Kidney tubule cell (primary cell): Measurements from ENCODE around the gene ADIPOQ.
"Not testable (repeated sequence)": the region's sequence is repeated elsewhere in the genome, so short reads cannot be mapped to it uniquely, and the experiment has no call there.

Experiments used
- DNase-seq: peaks from one replicate; pipeline ENCODE4 v3.0.0-alpha.2; 2018; ENCODE audit warnings: low spot score

ADIPOQ gene

GRCh38 chr3:186826410-186826975, 16.0 kb upstream of the ADIPOQ start:
- peak; percentile 14 for DNase-seq

DNA sequence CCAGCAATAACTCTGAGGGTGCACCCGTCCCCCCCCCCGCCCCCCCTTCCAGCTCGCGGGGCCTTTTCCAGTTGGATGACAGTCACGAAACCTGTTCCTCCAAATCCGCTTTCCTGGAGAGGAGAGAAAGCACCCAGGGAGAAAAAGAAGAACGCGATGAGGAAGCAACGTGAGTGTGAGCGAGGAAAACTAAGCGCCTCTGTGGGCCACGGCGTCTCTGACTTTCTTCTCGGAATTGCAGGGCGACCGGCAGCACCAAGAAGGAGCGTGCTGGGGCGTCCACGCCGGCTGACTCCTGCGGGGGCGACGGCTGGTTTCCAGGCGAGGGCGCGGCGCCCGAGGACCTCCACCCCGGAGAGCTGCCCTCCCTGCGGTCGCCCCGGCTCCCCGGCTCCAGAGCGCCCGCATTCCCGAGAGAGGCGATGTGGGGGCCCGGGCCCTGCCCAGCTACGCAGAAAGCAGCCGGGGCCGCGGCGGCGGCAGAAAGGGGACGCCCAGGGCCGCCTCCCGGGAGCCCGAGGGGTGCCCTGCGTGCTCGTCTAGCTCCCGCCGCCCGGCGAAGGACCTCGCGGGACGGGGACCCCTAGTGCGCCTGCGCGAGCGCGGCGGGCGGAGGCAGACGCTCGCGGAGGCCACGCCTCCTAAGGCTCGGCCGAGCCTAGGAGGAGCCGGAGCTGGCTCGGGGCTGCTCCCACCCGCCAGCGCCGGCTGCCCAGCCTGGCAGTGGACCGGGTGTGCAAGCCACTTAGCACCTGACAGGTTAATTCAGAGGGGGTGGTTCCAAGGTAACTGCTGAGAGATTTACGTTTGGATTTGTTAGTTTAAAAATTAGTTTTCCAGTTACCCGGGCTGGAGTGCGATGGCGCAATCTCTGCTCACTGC, 15.3 kb upstream of the ADIPOQ start:
- peak; percentile 89 for DNase-seq

- DNase-seq: no peak
These were observed 14.2 kb upstream of the ADIPOQ start for GRCh38 chr3:186828340-186828739.

- no peak for DNase-seq
These were observed 10.7 kb upstream of the ADIPOQ start for GRCh38 chr3:186831798-186832197.

GRCh38 chr3:186832276-186832675, 10.2 kb upstream of the ADIPOQ start:
- DNase-seq: no peak

GRCh38 chr3:186839874-186840641, 2.5 kb upstream of the ADIPOQ start:
- DNase-seq: peak; percentile 48

DNA sequence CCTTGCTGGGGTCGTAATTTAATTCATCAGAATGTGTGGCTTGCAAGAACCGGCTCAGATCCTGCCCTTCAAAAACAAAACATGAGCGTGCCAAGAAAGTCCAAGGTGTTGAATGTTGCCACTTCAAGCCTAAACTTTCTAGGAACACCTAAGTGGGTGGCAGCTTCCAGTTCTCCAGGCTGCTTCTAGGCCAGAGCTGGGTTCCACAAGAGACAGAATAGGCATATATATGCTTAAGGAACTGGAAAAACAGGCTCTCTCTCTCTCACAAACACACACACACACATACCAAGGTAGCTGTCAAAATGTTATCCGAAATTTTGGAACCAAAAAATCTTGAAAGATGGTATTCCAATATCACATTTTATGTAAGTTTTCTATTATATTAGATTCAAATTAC, 890 bp upstream of the ADIPOQ start:
- no peak for DNase-seq

DNA sequence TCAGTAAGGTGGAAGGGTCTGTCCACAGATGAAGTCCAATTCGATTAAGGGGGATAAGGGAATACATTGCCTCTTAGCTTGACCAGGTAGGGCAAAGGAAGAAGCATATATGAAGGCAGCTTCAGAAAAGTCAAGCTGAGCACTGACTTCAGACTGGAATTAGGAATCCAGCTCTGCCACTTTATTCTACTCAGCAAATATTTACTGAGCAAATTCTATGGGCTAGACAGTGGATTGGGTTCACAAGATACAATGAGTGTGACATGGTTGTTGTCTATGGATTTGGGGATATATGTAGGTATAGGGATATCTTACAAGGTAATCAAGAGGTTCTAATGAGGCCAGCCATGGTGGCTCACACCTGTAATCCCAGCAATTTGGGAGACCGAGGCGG, 526 bp downstream of the ADIPOQ start:
- no peak for DNase-seq

DNA sequence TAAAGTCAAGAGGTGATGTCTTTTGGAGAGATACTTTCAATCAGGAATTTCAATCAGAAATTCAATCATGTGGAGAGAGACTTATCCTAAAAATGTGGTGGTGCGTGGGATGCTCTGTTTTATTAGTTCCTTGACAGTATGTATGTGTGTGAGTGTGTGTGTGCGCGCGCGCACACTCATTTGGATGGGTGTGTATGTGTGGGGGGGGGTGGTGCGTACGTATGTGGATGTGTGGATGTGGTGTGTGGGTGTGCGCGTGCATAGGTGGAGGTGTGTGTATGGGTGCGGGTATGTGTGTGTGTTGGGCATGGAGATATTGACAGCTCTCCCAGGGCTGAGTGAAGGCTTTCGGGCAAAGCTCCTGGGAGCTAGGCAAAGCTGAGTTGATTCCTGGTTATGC, 2.4 kb downstream of the ADIPOQ start:
- DNase-seq: no peak

- no peak for DNase-seq
These were observed 3.2 kb downstream of the ADIPOQ start for GRCh38 chr3:186845756-186846155.

- DNase-seq: no peak
These were observed 4.9 kb downstream of the ADIPOQ start for GRCh38 chr3:186847437-186847836.

- DNase-seq: peak; percentile 56
These were observed 7.0 kb downstream of the ADIPOQ start for GRCh38 chr3:186849374-186849975.

GRCh38 chr3:186851835-186852234, 9.3 kb downstream of the ADIPOQ start:
- DNase-seq: not testable (repeated sequence)

- no peak for DNase-seq
These were observed 10.5 kb downstream of the ADIPOQ start for GRCh38 chr3:186852994-186853393.

- no peak for DNase-seq
These were observed 11.6 kb downstream of the ADIPOQ start for GRCh38 chr3:186854146-186854545.

DNA sequence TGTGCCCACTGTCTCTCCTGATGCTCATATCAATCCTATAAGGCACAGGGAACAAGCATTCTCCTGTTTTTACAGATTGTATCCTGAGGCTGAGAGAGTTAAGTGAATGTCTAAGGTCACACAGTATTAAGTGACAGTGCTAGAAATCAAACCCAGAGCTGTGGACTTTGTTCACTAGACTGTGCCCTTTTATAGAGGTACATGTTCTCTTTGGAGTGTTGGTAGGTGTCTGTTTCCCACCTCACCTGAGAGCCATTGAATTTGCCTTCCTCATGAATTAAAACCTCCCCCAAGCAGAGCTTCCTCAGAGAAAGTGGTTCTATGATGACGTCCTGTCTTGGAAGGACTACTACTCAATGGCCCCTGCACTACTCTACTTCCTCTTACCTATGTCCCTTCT, 12.4 kb downstream of the ADIPOQ start:
- no peak for DNase-seq

GRCh38 chr3:186857743-186858142, 15.2 kb downstream of the ADIPOQ start:
- no peak for DNase-seq

DNA sequence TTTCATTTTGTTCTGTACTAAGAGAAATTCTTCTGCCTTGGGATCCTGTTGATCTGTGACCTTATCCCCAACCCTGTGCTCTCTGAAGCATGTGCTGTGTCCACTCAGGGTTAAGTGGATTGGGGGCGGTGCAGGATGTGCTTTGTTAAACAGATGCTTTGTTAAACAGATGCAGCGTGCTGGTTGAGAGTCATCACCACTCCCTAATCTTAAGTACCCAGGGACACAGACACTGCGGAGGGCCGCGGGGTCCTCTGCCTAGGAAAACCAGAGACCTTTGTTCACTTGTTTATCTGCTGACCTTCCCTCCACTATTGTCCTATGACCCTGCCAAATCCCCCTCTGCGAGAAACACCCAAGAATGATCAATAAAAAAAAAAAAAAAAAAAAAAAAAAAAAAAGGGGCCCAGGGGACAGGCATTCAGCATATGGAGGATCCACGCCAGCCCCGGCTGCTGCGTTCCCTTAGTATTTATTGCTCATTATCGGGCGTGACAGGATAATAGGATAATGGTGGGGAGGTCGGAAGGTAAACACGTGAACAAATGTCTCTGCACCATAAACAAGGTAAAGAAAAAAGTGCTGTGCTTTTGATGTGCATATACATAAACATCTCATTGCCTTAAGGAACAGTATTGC, 22.8 kb downstream of the ADIPOQ start:
- DNase-seq: not testable (repeated sequence)

DNA sequence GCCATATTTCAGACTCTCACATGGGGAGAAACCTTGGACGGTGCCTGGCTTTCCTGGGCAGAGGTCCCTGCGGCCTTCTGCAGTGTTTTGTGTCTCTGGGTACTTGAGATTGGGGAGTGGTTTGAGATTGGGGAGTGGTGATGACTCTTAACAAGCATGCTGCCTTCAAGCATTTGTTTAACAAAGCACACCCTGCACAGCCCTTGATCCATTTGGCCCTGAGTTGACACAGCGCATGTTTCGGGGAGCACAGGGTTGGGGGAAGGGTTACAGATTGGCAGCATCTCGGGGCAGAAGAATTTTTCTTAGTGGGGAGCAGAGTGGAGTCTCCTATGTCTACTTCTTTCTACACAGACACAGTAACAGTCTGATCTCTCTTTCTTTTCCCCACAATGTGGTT, 23.6 kb downstream of the ADIPOQ start:
- DNase-seq: not testable (repeated sequence)

DNA sequence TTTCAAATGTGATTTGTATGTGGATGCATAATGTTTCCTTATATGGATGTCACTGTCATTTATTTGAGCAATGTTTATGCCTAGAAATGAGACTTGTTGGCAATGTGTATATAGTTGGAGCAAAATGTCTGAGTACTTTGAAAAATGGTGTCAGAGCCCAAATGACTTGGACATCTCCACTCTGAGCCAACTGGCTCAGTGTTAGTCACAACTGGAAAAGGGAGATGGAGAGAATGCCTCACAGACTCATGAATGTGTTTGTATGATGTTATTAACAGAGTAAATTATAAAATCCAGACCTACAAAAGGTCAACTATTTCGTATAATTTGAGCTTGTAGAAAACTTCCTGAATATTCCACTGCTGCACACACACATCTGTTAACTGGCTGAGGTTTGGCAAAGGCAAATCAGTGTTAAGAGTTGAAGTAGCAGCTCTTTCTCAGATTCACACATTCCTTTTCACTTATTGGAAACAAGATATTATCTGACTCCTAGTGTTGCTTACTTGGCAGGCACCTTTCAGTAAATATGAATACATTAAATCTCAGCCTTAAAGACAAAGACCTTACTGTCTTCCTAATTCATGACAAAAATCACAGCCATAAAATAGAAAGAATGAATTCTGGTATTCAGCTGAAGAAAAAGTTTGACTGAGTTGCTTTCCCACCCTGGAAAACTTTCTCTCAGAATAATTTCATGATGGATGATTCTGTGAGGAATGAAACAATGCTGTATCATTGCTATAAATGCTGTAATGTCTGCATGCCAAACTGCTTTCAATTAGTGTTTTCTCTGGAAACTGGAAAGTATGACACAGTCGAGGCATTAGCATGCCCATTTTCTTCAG, 27.0 kb downstream of the ADIPOQ start:
- no peak for DNase-seq
